HL-60/S4 (cell line): ENCODE results near the gene PGRMC2.

ENCODE experiments used
- in situ Hi-C: fragments of 300-500 bp; cut with MboI; formaldehyde crosslinking; loops from 2 replicates; pipeline ENCODE4 v1.14.3; 2022; ENCODE audit warnings: low sequenced_read_pairs

The PGRMC2 gene

GRCh38 chr4:128287141-128287870 is at the start of gene PGRMC2:
Gene PGRMC2 (minus strand): TSS chr4:128287813. CDS start chr4:128287790, 23 bp downstream.
- in situ Hi-C loops = no loop called here

GRCh38 chr4:128335541-128335940 is 47.9 kb upstream of the PGRMC2 start:
- in situ Hi-C loops = no loop called here

- in situ Hi-C loops = no loop called here
Observed at GRCh38 chr4:128334256-128334655, 46.6 kb upstream of the PGRMC2 start.

GRCh38 chr4:128333309-128334018 is 45.9 kb upstream of the PGRMC2 start:
- in situ Hi-C loops = no loop called here

- in situ Hi-C loops = no loop called here
Observed at GRCh38 chr4:128332081-128332480, 44.5 kb upstream of the PGRMC2 start.

GRCh38 chr4:128329638-128330037 is 42.0 kb upstream of the PGRMC2 start:
- in situ Hi-C loops = no loop called here

GRCh38 chr4:128328106-128328505 is 40.5 kb upstream of the PGRMC2 start:
- in situ Hi-C loops = no loop called here

- in situ Hi-C loops = no loop called here
Observed at GRCh38 chr4:128323401-128323800, 35.8 kb upstream of the PGRMC2 start.

- in situ Hi-C loops = no loop called here
Observed at GRCh38 chr4:128322986-128323385, 35.4 kb upstream of the PGRMC2 start.

- in situ Hi-C loops = no loop called here
Observed at GRCh38 chr4:128322311-128322710, 34.7 kb upstream of the PGRMC2 start.

GRCh38 chr4:128320656-128321055 is 33.0 kb upstream of the PGRMC2 start:
- in situ Hi-C loops = no loop called here

GRCh38 chr4:128315756-128316520 is 28.3 kb upstream of the PGRMC2 start:
- in situ Hi-C loops = no loop called here

GRCh38 chr4:128311659-128312403 is 24.2 kb upstream of the PGRMC2 start:
- in situ Hi-C loops = no loop called here

GRCh38 chr4:128310266-128310697 is 22.7 kb upstream of the PGRMC2 start:
- in situ Hi-C loops = no loop called here

GRCh38 chr4:128309585-128309984 is 22.0 kb upstream of the PGRMC2 start:
- in situ Hi-C loops = no loop called here

- in situ Hi-C loops = no loop called here
Observed at GRCh38 chr4:128308986-128309385, 21.4 kb upstream of the PGRMC2 start.

GRCh38 chr4:128307123-128307571 is 19.5 kb upstream of the PGRMC2 start:
- in situ Hi-C loops = no loop called here

GRCh38 chr4:128305942-128306341 is 18.3 kb upstream of the PGRMC2 start:
- in situ Hi-C loops = no loop called here

GRCh38 chr4:128303986-128304385 is 16.4 kb upstream of the PGRMC2 start:
- in situ Hi-C loops = no loop called here

- in situ Hi-C loops = no loop called here
Observed at GRCh38 chr4:128303405-128303785, 15.8 kb upstream of the PGRMC2 start.

GRCh38 chr4:128301979-128302378 is 14.4 kb upstream of the PGRMC2 start:
- in situ Hi-C loops = no loop called here
